Adrenal gland (tissue), 12 donors: ENCODE measurements around the gene MICAL3. TPM values are rescaled to one million over a fixed set of nuclear protein-coding genes. Genes with fewer than 3 reads are reported as not detected.
"Not testable (repeated sequence)": the region's sequence is repeated elsewhere in the genome, so short reads cannot be mapped to it uniquely, and the experiment has no call there.

Experiments
- DNase-seq, 7 donors: peaks; one replicate each; pipeline ENCODE4 v3.0.0-alpha.2; 2019 to 2020
- H3K27ac ChIP-seq, 5 donors: fragments of 200-600 bp; sonication (generic) in 4 of 5; 1 replicate in 3 of 5; 2 replicates in 2 of 5; pipeline versions ENCODE4 v1.5.1 to v1.8.0; 2016 to 2020; ENCODE audit warnings: mild to moderate bottlenecking in 1 of 5
- H3K27me3 ChIP-seq: fragments of 200-600 bp; 2 replicates; pipeline ENCODE4 v1.8.0; 2021
- H3K36me3 ChIP-seq, 2 donors: fragments of 200-600 bp; replicated peaks in 1 of 2; 1 replicate in 1 of 2; 2 replicates in 1 of 2; pipeline versions ENCODE4 v1.5.1 to v1.8.0; 2018 to 2022
- H3K4me1 ChIP-seq, 2 donors: fragments of 200-600 bp; replicated peaks in 1 of 2; 1 replicate in 1 of 2; 2 replicates in 1 of 2; pipeline versions ENCODE4 v1.5.1 to v1.8.0; 2018 to 2021
- H3K4me3 ChIP-seq, 4 donors: fragments of 200-600 bp; sonication (generic) in 3 of 4; one replicate each; pipeline ENCODE4 v1.5.1; 2016 to 2018
- H3K9me3 ChIP-seq, 3 donors: fragments of 200-600 bp; sonication (generic) in 1 of 3; replicated peaks in 1 of 3; 1 replicate in 2 of 3; 2 replicates in 1 of 3; pipeline versions ENCODE4 v1.5.1 to v1.8.0; 2016 to 2021
- POLR2A ChIP-seq, 2 donors: fragments of 450-650 bp; IDR thresholded peaks; one replicate each; pipeline ENCODE4 v1.6.1; 2017; ENCODE audit warnings: antibody characterized with exemption in 2 of 2, mild to moderate bottlenecking in 2 of 2, moderate library complexity in 1 of 2
- WGBS, 4 donors: extraction: QIAGEN DNeasy Blood & Tissue Kit in 2 of 4; methylation state at CpG; one replicate each; pipeline versions ENCODE4 v1.1.5 to v1.1.7; 2013 to 2017; 5-methylcytosine and 5-hydroxymethylcytosine counted together
- intact Hi-C, 2 donors: fragments of 100-400 bp; cut with DNase I; formaldehyde crosslinking; loops; one replicate each; pipeline versions ENCODE4 v1.14.1 to v1.15.0; 2022 to 2023
- polyA plus RNA-seq, 3 donors: library from polyadenylated mRNA; stranded (reverse); fragments of 200-250 nt in 2 of 3; fragments of 350-450 nt in 1 of 3; fragmentation: Illumina TruSeq in 1 of 3; extraction: RNeasy Lipid Tissue Mini Kit (QIAGEN cat#74804) in 1 of 3; gene quantifications; one replicate each; pipeline ENCODE4 v1.2.3, GENCODE V29; 2013 to 2014
- total RNA-seq, 9 donors: library from RNA; depleted of rRNA in 4 of 9; stranded (reverse); fragments of >200 nt in 4 of 9; fragments of 120-200 nt in 1 of 9; fragmentation: NEBNext Ultra II Directional in 1 of 9; extraction: Animal tissue kit (Norgen Biotek cat#: 25700) in 1 of 9; gene quantifications; one replicate each; pipeline versions ENCODE4 v1.1.0 to v1.2.4, GENCODE V29; 2013 to 2023
- TF ChIP-seq, protein P1 (sequence below), 6 experiments: fragments of 450-650 bp in 4 of 6; fragments of 200-600 bp in 2 of 6; sonication (generic) in 1 of 6; IDR thresholded peaks; 1 replicate in 5 of 6; 2 replicates in 1 of 6; pipeline versions ENCODE4 v1.5.1 to v1.8.0; 2016 to 2021; ENCODE audit warnings: antibody characterized with exemption in 6 of 6, mild to moderate bottlenecking in 2 of 6, moderate library complexity in 1 of 6
- donor health status: healthy with polysubstance abuse.
- donor health status: Bipolar disorder and iron deficiency.
- donor health status: DM: yes; HTN: yes; CAD: no.
- donor health status: DM: no; HTN: no; CAD: no.
- donor health status: DM: no; HTN: no; CAD: no.
- donor health status: DM: yes; HTN: yes; CAD: no.

The MICAL3 gene
- total and polyA plus RNA-seq, 12 donors, result 10.9 to 82.6 (median 34.4) TPM

GRCh38 chr22:18056161-18056666, 31.9 kb upstream of the MICAL3 start:
- DNase-seq, result peak; percentile 68 to 87 (median 80)
- Histone ChIP-seq H3K9me3 (no peaks in the 10 kb centered on the region), H3K36me3 (no peaks in the 10 kb centered on the region), H3K4me3 (no peak overlapping the region), H3K27me3 (no peaks in the 10 kb centered on the region), H3K4me1 (peaks cover 26 to 27% of the 10 kb centered on the region in 2 donors), H3K27ac (peak overlapping the region; percentile 74 to 92 (median 81))
- intact Hi-C loops, result no loop called here
- 33 to 62% (median 43%) methylated on average over 3 to 4 of the region's 4 CpGs for WGBS, 4 donors
- TF ChIP-seq POLR2A (IDR thresholded peaks at IDR 0.05), result peak in 1 of 2 donors; percentile 61
- TF ChIP-seq, protein P1, sequence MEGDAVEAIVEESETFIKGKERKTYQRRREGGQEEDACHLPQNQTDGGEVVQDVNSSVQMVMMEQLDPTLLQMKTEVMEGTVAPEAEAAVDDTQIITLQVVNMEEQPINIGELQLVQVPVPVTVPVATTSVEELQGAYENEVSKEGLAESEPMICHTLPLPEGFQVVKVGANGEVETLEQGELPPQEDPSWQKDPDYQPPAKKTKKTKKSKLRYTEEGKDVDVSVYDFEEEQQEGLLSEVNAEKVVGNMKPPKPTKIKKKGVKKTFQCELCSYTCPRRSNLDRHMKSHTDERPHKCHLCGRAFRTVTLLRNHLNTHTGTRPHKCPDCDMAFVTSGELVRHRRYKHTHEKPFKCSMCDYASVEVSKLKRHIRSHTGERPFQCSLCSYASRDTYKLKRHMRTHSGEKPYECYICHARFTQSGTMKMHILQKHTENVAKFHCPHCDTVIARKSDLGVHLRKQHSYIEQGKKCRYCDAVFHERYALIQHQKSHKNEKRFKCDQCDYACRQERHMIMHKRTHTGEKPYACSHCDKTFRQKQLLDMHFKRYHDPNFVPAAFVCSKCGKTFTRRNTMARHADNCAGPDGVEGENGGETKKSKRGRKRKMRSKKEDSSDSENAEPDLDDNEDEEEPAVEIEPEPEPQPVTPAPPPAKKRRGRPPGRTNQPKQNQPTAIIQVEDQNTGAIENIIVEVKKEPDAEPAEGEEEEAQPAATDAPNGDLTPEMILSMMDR (IDR thresholded peaks at IDR 0.05), result no peak

GRCh38 chr22:18055619-18056160, 31.3 kb upstream of the MICAL3 start:
- peak in 1 of 7 donors; percentile 17 for DNase-seq
- Histone ChIP-seq H3K9me3 (no peaks in the 10 kb centered on the region), H3K4me1 (peaks cover 26 to 27% of the 10 kb centered on the region in 2 donors), H3K4me3 (no peak overlapping the region), H3K36me3 (no peaks in the 10 kb centered on the region), H3K27me3 (no peaks in the 10 kb centered on the region), H3K27ac (peak overlapping the region; percentile 74 to 92 (median 81))
- TF ChIP-seq, protein P1 (IDR thresholded peaks at IDR 0.05), result no peak
- intact Hi-C loops, result no loop called here
- WGBS, 4 donors, result 53 to 59% (median 55%) methylated on average over 7 of the region's 7 CpGs

DNA sequence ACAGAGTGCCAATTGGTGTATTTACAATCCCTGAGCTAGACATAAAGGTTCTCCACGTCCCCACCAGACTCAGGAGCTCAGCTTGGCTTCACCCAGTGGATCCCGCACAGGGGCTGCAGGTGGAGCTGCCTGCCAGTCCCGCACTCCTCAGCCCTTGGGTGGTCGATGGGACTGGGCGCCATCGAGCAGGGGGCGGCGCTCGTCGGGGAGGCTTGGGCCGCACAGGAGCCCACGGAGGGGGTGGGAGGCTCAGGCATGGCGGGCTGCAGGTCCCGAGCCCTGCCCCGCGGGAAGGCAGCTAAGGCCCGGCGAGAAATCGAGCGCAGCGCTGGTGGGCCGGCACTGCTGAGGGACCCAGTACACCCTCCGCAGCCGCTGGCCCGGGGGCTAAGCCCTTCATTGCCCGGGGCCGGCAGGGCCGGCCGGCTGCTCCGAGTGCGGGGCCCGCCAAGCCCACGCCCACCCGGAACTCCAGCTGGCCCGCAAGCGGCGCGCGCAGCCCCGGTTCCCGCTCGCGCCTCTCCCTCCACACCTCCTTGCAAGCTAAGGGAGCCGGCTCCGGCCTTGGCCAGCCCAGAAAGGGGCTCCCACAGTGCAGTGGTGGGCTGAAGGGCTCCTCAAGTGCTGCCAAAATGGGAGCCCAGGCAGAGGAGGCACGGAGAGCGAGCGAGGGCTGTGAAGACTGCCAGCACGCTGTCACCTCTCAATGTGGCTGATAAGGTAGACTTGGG, 29.0 kb upstream of the MICAL3 start:
- DNase-seq, intact Hi-C loops, H3K4me3 ChIP-seq, H3K27ac ChIP-seq, H3K27me3 ChIP-seq, H3K9me3 ChIP-seq, H3K36me3 ChIP-seq: not testable (repeated sequence)
- H3K4me1 ChIP-seq, result peaks cover 26 to 27% of the 10 kb centered on the region in 2 donors
- WGBS, 4 donors, result 87 to 95% (median 93%) methylated on average over 4 to 45 of the region's 49 CpGs

GRCh38 chr22:18051113-18051512, 26.8 kb upstream of the MICAL3 start:
- intact Hi-C loops, H3K4me1 ChIP-seq, DNase-seq, H3K27me3 ChIP-seq, H3K9me3 ChIP-seq, H3K27ac ChIP-seq, H3K4me3 ChIP-seq, H3K36me3 ChIP-seq: not testable (repeated sequence)
- 83 to 88% (median 86%) methylated on average over 12 of the region's 12 CpGs for WGBS, 4 donors

- TF ChIP-seq POLR2A (IDR thresholded peaks at IDR 0.05), result no peak
- TF ChIP-seq, protein P1 (IDR thresholded peaks at IDR 0.05), result no peak
- 77 to 87% (median 83%) methylated on average over 2 to 5 of the region's 5 CpGs for WGBS, 4 donors
- no peak for DNase-seq
- H3K27ac ChIP-seq, result no peak overlapping the region
- peaks cover 0 to 2% of the 10 kb centered on the region in 2 donors for H3K4me1 ChIP-seq
- H3K9me3 ChIP-seq, result no peaks in the 10 kb centered on the region
- no peak overlapping the region for H3K4me3 ChIP-seq
- H3K36me3 ChIP-seq, result no peaks in the 10 kb centered on the region
- intact Hi-C loops, result no loop called here
- H3K27me3 ChIP-seq, result no peaks in the 10 kb centered on the region
These were observed 25.7 kb upstream of the MICAL3 start for GRCh38 chr22:18050065-18050464.
